GM12878 (cell line): ENCODE data around the gene UBE2I. TPM values are rescaled to one million over a fixed set of nuclear protein-coding genes. Genes with fewer than 3 reads are reported as not detected.
"Not testable (repeated sequence)": the region's sequence is repeated elsewhere in the genome, so short reads cannot be mapped to it uniquely, and the experiment has no call there.

ENCODE experiments used
- ATAC-seq: fragments of 200-7000 bp; cut with Tn5 transposase; 3 replicates; pipeline ENCODE4 v1.9.1; 2020; ENCODE audit warnings: mild to moderate bottlenecking, moderate library complexity
- BruUV-seq: library from RNA; stranded (reverse); fragments of 400-500 nt; replicated peaks from 2 replicates; lab custom pipeline; 2021; lab: Mats Ljungman, UMichigan
- CTCF ChIA-PET: fragments of 300-600 bp; sonication (Branson Sonifier 250); formaldehyde crosslinking; extraction: SDS; loops from one replicate; lab custom pipeline; 2021; ENCODE audit warnings: inconsistent platforms; lab: Yijun Ruan, JAX
- POLR2A ChIA-PET: fragments of 350-600 bp; formaldehyde crosslinking; extraction: SDS; loops from one replicate; lab custom pipeline; 2021; ENCODE audit warnings: inconsistent platforms; lab: Charles Lee
- RAD21 ChIA-PET: fragments of 300-600 bp; sonication (Branson Sonifier 250); formaldehyde crosslinking; loops from one replicate; lab custom pipeline; 2023; ENCODE audit warnings: antibody characterized with exemption; ENCODE audit not compliant: unreplicated experiment; lab: Charles Lee
- SMC1A ChIA-PET: fragments of 300-600 bp; sonication (Branson Sonifier 250); formaldehyde crosslinking; loops from one replicate; lab custom pipeline; 2023; ENCODE audit not compliant: unreplicated experiment, uncharacterized antibody; lab: Charles Lee
- DNase-seq: peaks from one replicate; pipeline ENCODE4 v3.0.0-alpha.2; 2011; ENCODE audit warnings: low read depth, low spot score
- FAIRE-seq: peaks from 3 replicates; lab custom pipeline; 2011; peaks lifted over from hg19 to GRCh38; lab: Jason Lieb, UNC
- H2AFZ ChIP-seq: 2 replicates; pipeline ENCODE4 v1.6.0; 2011; ENCODE audit warnings: low read depth, low read length, control low read depth; ENCODE audit not compliant: control insufficient read depth
- H3K27ac ChIP-seq: 2 replicates; pipeline ENCODE4 v1.5.1; 2011; ENCODE audit warnings: control low read depth; ENCODE audit not compliant: control insufficient read depth, insufficient read depth
- H3K27me3 ChIP-seq, 2 experiments: replicated peaks in 1 of 2; 2 replicates each; pipeline versions ENCODE4 v1.6.0 to v1.6.1; 2011; ENCODE audit warnings: low read length in 1 of 2; ENCODE audit not compliant: control insufficient read depth in 2 of 2, insufficient read depth in 2 of 2
- H3K36me3 ChIP-seq, 2 experiments: 2 replicates each; pipeline ENCODE4 v1.5.1; 2011; ENCODE audit warnings: low read length in 1 of 2; ENCODE audit not compliant: control insufficient read depth in 2 of 2, insufficient read depth in 2 of 2
- H3K4me1 ChIP-seq: 2 replicates; pipeline ENCODE4 v1.6.1; 2011; ENCODE audit warnings: mild to moderate bottlenecking, low read length, moderate library complexity, mixed read lengths; ENCODE audit not compliant: control insufficient read depth, insufficient read depth
- H3K4me2 ChIP-seq: 2 replicates; pipeline ENCODE4 v1.6.0; 2011; ENCODE audit warnings: control low read depth; ENCODE audit not compliant: control insufficient read depth, insufficient read depth
- H3K4me3 ChIP-seq: fragments of 200-600 bp; sonication (generic); 2 replicates; pipeline ENCODE4 v1.5.1; 2016
- H3K79me2 ChIP-seq: 2 replicates; pipeline ENCODE4 v1.6.0; 2011; ENCODE audit warnings: low read length; ENCODE audit not compliant: control insufficient read depth, insufficient read depth
- H3K9ac ChIP-seq: 2 replicates; pipeline ENCODE4 v1.8.0; 2011; ENCODE audit warnings: low read length, control low read depth, mixed read lengths; ENCODE audit not compliant: control insufficient read depth, insufficient read depth
- H3K9me3 ChIP-seq: replicated peaks from 3 replicates; pipeline ENCODE4 v1.5.1; 2011; ENCODE audit warnings: mild to moderate bottlenecking, low read length; ENCODE audit not compliant: control insufficient read depth, insufficient read depth
- H4K20me1 ChIP-seq: 2 replicates; pipeline ENCODE4 v1.6.0; 2011; ENCODE audit not compliant: control insufficient read depth, insufficient read depth
- WGBS: methylation state at CpG from one replicate; pipeline ENCODE4 v1.1.6; 2016; ENCODE audit warnings: low lambda C conversion rate; ENCODE audit not compliant: insufficient replicate concordance, insufficient coverage; ENCODE audit errors: missing lambda C conversion rate; 5-methylcytosine and 5-hydroxymethylcytosine counted together
- in situ Hi-C: fragments of 300-500 bp; cut with MboI; formaldehyde crosslinking; loops from 9 replicates; pipeline ENCODE4 v1.14.3; 2018; ENCODE audit warnings: mixed read lengths
- intact Hi-C: fragments of 100-400 bp; cut with micrococcal nuclease; formaldehyde crosslinking; loops from one replicate; pipeline ENCODE4 v1.14.2; 2022; ENCODE audit not compliant: unreplicated experiment
- polyA plus RNA-seq, 11 experiments: library from polyadenylated mRNA; depleted of rRNA in 4 of 11; unstranded in 6 of 11; stranded (reverse) in 5 of 11; fragments of >200 nt; fragmentation: Nextera tagmentation in 4 of 11; fragmentation: Illumina TruSeq in 1 of 11; extraction: Ambion mirVana in 4 of 11; extraction: Trizol in 1 of 11; gene quantifications; 1 replicate in 1 of 11; 2 replicates in 10 of 11; pipeline versions ENCODE4 v1.2.1 to v1.2.3, GENCODE V29; 2011 to 2016; ENCODE audit warnings: inconsistent platforms in 2 of 11, missing spikeins in 2 of 11, low read depth in 1 of 11
- total RNA-seq, 4 experiments: library from RNA; depleted of rRNA in 3 of 4; stranded (reverse); fragments of >200 nt in 3 of 4; fragmentation: Illumina TruSeq in 1 of 4; extraction: Trizol in 1 of 4; gene quantifications; 2 replicates each; pipeline versions ENCODE4 v1.2.1 to v1.2.3, GENCODE V29; 2013 to 2021

The UBE2I gene
- total and polyA plus RNA-seq, 10 of the 15 experiments (the other 5 are each of a cell fraction or from before 2014, with no cell fraction given) = 47.5 to 243 (median 194) TPM

DNA sequence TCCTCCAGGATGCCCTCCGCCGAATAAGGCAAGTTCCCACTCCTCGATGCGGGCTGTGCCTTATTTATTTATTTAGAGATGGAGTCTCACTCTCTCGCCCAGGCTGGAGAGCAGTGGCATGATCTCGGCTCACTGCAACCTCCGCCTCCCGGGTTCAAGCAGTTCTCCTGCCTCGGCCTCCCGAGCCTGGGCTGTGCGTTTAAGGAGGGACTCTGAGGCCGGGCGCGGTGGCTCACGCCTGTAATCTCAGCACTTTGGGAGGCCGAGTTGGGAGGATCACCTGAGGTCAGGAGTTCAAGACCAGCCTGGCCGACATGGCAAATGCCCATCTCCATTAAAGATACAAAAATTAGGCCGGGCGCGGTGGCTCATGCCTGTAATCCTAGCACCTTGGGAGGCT, 18.7 kb downstream of the UBE2I start:
- H4K20me1 ChIP-seq, H3K9ac ChIP-seq, H3K9me3 ChIP-seq, SMC1A ChIA-PET, CTCF ChIA-PET, H3K4me2 ChIP-seq, H3K36me3 ChIP-seq, H3K27ac ChIP-seq, H3K27me3 ChIP-seq, RAD21 ChIA-PET, ATAC-seq, DNase-seq, FAIRE-seq, H3K4me3 ChIP-seq, POLR2A ChIA-PET, in situ Hi-C loops, H3K79me2 ChIP-seq, H2AFZ ChIP-seq, BruUV-seq, intact Hi-C loops: not testable (repeated sequence)
- WGBS = 93% methylated on average over 18 of the region's 20 CpGs
- H3K4me1 ChIP-seq = peaks cover 13% of the 10 kb centered on the region; the same call in 1 of the 2 replicates

GRCh38 chr16:1328961-1329360, 19.5 kb downstream of the UBE2I start:
- POLR2A ChIA-PET, H3K9ac ChIP-seq, ATAC-seq, H2AFZ ChIP-seq, in situ Hi-C loops, intact Hi-C loops, H3K79me2 ChIP-seq, BruUV-seq, H3K4me2 ChIP-seq, H3K4me3 ChIP-seq, RAD21 ChIA-PET, FAIRE-seq, H4K20me1 ChIP-seq, H3K9me3 ChIP-seq, DNase-seq, H3K27ac ChIP-seq, H3K27me3 ChIP-seq, H3K36me3 ChIP-seq, CTCF ChIA-PET: not testable (repeated sequence)
- SMC1A ChIA-PET = interaction anchor here (0.9 kb wide), 1 partner anchor 16 kb away, joined by 3 read pairs; no protein-coding TSS in a partner anchor
- peaks cover 13% of the 10 kb centered on the region; the same call in 1 of the 2 replicates for H3K4me1 ChIP-seq
- WGBS = 81% methylated on average over 10 of the region's 10 CpGs
